ENCODE results near the gene RADIL. TPM values are rescaled to one million over a fixed set of nuclear protein-coding genes. Genes with fewer than 3 reads are reported as not detected.

The RADIL gene
- total and polyA plus RNA-seq, 9 of the 15 experiments (the other 6 are each of a cell fraction or from before 2014, with no cell fraction given), result 0.06 to 8.1 (median 1.9) TPM; not detected in 1

DNA sequence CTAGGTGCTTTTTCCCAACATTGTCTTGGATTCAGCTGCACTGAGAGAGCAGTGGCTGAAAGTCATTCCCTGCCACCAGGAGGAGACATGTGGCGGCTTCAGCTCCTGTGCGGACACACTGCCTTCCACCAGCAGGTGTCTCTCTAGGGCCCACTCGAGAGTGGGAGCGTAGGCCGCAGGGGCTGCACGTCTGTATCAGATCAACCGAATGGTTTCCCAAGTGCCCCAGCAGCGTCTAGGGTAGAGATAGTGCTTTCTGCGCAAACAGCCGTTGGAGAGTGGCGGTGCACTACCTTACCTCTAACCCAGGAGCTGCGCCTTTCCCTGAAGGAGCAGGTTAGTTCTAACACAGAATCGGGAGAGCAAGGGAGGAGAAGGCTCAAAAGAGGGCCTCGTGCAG is 53.3 kb downstream of the RADIL start (continued):
- TF ChIP-seq, protein P1, sequence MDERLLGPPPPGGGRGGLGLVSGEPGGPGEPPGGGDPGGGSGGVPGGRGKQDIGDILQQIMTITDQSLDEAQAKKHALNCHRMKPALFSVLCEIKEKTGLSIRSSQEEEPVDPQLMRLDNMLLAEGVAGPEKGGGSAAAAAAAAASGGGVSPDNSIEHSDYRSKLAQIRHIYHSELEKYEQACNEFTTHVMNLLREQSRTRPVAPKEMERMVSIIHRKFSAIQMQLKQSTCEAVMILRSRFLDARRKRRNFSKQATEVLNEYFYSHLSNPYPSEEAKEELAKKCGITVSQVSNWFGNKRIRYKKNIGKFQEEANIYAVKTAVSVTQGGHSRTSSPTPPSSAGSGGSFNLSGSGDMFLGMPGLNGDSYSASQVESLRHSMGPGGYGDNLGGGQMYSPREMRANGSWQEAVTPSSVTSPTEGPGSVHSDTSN (CRISPR knock-in tag; IDR thresholded peaks at IDR 0.05; ENCODE audit: low read depth), result no peak
- TF ChIP-seq, protein P1 (tag; conservative IDR thresholded peaks at IDR 0.05; ENCODE audit: low read depth), result no peak
- TF ChIP-seq RCOR1 (IDR thresholded peaks at IDR 0.05; ENCODE audit: borderline replicate concordance in 1 of 2, low read depth in 2 of 2, low read length in 2 of 2), result peak in 1 of 2 experiments; percentile 57; a peak in 1 of 4 replicates
- TF ChIP-seq CBFB (CRISPR knock-in tag; IDR thresholded peaks at IDR 0.05), result peak; percentile 88; the same call in 1 of the 2 replicates
- no peak for TF ChIP-seq ETV1 (tag; conservative IDR thresholded peaks at IDR 0.05; ENCODE audit: low read depth)
- peak; percentile 63; the same call in 1 of the 2 replicates for TF ChIP-seq STAG1 (CRISPR knock-in tag; IDR thresholded peaks at IDR 0.05; ENCODE audit: borderline replicate concordance)
- 0 out of 2 replicates have a peak, but pooled peaks have one; percentile 20 for TF ChIP-seq HDAC2 (IDR thresholded peaks at IDR 0.05)
- no peak for TF ChIP-seq ZNF79 (CRISPR knock-in tag; IDR thresholded peaks at IDR 0.05; ENCODE audit: low read depth)
- TF ChIP-seq MCM5 (IDR thresholded peaks at IDR 0.05; ENCODE audit: low read depth), result no peak
- no peak for TF ChIP-seq LEF1 (IDR thresholded peaks at IDR 0.05)
- TF ChIP-seq ZNF384 (IDR thresholded peaks at IDR 0.05; ENCODE audit: low read depth, low read length), result peak; percentile 34; the same call in 1 of the 2 replicates
- peak; percentile 76; the same call in 1 of the 2 replicates for TF ChIP-seq CBX1 (IDR thresholded peaks at IDR 0.05; ENCODE audit: low read depth)
- peak; percentile 53; the same call in 1 of the 2 replicates for TF ChIP-seq EP300 (IDR thresholded peaks at IDR 0.05; ENCODE audit: low read length)
- TF ChIP-seq, protein P2, sequence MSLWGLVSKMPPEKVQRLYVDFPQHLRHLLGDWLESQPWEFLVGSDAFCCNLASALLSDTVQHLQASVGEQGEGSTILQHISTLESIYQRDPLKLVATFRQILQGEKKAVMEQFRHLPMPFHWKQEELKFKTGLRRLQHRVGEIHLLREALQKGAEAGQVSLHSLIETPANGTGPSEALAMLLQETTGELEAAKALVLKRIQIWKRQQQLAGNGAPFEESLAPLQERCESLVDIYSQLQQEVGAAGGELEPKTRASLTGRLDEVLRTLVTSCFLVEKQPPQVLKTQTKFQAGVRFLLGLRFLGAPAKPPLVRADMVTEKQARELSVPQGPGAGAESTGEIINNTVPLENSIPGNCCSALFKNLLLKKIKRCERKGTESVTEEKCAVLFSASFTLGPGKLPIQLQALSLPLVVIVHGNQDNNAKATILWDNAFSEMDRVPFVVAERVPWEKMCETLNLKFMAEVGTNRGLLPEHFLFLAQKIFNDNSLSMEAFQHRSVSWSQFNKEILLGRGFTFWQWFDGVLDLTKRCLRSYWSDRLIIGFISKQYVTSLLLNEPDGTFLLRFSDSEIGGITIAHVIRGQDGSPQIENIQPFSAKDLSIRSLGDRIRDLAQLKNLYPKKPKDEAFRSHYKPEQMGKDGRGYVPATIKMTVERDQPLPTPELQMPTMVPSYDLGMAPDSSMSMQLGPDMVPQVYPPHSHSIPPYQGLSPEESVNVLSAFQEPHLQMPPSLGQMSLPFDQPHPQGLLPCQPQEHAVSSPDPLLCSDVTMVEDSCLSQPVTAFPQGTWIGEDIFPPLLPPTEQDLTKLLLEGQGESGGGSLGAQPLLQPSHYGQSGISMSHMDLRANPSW (CRISPR knock-in tag; IDR thresholded peaks at IDR 0.05), result no peak
- TF ChIP-seq ZNF146 (CRISPR knock-in tag; IDR thresholded peaks at IDR 0.05; ENCODE audit: unreplicated experiment), result no peak
- TF ChIP-seq ARHGAP35 (IDR thresholded peaks at IDR 0.05; ENCODE audit: partially characterized antibody), result no peak
- peak; percentile 68 for TF ChIP-seq CXXC5 (CRISPR knock-in tag; IDR thresholded peaks at IDR 0.05)
- peak; percentile 48; the same call in 1 of the 2 replicates for TF ChIP-seq KLF16 (IDR thresholded peaks at IDR 0.05)
- TF ChIP-seq, protein P3, sequence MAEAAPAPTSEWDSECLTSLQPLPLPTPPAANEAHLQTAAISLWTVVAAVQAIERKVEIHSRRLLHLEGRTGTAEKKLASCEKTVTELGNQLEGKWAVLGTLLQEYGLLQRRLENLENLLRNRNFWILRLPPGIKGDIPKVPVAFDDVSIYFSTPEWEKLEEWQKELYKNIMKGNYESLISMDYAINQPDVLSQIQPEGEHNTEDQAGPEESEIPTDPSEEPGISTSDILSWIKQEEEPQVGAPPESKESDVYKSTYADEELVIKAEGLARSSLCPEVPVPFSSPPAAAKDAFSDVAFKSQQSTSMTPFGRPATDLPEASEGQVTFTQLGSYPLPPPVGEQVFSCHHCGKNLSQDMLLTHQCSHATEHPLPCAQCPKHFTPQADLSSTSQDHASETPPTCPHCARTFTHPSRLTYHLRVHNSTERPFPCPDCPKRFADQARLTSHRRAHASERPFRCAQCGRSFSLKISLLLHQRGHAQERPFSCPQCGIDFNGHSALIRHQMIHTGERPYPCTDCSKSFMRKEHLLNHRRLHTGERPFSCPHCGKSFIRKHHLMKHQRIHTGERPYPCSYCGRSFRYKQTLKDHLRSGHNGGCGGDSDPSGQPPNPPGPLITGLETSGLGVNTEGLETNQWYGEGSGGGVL (CRISPR knock-in tag; IDR thresholded peaks at IDR 0.05), result no peak
- TF ChIP-seq, protein P4, sequence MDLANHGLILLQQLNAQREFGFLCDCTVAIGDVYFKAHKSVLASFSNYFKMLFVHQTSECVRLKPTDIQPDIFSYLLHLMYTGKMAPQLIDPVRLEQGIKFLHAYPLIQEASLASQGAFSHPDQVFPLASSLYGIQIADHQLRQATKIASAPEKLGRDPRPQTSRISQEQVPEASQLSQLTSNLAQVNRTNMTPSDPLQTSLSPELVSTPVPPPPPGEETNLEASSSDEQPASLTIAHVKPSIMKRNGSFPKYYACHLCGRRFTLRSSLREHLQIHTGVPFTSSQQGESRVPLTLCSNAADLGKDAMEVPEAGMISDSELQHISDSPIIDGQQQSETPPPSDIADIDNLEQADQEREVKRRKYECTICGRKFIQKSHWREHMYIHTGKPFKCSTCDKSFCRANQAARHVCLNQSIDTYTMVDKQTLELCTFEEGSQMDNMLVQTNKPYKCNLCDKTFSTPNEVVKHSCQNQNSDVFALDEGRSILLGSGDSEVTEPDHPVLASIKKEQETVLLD (IDR thresholded peaks at IDR 0.05), result no peak
